ENCODE results near the gene EFNA2.

DNA sequence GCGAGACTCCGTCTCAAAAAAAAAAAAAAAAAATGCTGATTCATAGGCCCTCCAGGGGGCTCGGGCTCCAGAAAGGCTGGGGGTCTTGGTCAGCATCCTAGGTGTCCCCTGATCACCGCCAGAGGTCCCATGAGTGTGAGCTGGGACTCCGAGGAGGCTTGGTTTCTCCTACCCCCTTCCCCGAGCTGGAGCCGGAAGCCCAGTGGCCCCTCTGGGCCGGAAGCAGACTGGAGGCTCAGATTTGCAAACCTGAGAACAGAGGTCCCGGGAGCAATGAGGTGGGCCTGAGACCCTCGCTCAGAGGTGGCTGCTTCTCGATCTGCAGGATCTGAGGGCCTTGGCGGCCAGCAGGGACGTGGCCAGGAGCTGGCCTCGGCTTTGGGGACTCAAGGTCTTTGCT lies 41.5 kb downstream of the EFNA2 start:
- no peak for TF ChIP-seq ZNF274 (IDR thresholded peaks at IDR 0.05; ENCODE audit: low read depth, low read length)
- no peak for TF ChIP-seq POLR2AphosphoS5 (IDR thresholded peaks at IDR 0.05; ENCODE audit: low read depth, low read length)
- TF ChIP-seq, protein P1, sequence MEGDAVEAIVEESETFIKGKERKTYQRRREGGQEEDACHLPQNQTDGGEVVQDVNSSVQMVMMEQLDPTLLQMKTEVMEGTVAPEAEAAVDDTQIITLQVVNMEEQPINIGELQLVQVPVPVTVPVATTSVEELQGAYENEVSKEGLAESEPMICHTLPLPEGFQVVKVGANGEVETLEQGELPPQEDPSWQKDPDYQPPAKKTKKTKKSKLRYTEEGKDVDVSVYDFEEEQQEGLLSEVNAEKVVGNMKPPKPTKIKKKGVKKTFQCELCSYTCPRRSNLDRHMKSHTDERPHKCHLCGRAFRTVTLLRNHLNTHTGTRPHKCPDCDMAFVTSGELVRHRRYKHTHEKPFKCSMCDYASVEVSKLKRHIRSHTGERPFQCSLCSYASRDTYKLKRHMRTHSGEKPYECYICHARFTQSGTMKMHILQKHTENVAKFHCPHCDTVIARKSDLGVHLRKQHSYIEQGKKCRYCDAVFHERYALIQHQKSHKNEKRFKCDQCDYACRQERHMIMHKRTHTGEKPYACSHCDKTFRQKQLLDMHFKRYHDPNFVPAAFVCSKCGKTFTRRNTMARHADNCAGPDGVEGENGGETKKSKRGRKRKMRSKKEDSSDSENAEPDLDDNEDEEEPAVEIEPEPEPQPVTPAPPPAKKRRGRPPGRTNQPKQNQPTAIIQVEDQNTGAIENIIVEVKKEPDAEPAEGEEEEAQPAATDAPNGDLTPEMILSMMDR (IDR thresholded peaks at IDR 0.05 in 2 of 3, conservative IDR thresholded peaks at IDR 0.05 in 1 of 3; ENCODE audit: borderline replicate concordance in 1 of 3, insufficient read depth in 1 of 3, low read depth in 2 of 3, low read length in 2 of 3): no peak
- no peak for TF ChIP-seq POLR2A (IDR thresholded peaks at IDR 0.05; ENCODE audit: borderline replicate concordance, extremely low read depth, insufficient read depth, insufficient read length)
- no peak for TF ChIP-seq CEBPB (IDR thresholded peaks at IDR 0.05; ENCODE audit: low read depth)
- TF ChIP-seq ZFX (IDR thresholded peaks at IDR 0.05): no peak
- TF ChIP-seq, protein P2, sequence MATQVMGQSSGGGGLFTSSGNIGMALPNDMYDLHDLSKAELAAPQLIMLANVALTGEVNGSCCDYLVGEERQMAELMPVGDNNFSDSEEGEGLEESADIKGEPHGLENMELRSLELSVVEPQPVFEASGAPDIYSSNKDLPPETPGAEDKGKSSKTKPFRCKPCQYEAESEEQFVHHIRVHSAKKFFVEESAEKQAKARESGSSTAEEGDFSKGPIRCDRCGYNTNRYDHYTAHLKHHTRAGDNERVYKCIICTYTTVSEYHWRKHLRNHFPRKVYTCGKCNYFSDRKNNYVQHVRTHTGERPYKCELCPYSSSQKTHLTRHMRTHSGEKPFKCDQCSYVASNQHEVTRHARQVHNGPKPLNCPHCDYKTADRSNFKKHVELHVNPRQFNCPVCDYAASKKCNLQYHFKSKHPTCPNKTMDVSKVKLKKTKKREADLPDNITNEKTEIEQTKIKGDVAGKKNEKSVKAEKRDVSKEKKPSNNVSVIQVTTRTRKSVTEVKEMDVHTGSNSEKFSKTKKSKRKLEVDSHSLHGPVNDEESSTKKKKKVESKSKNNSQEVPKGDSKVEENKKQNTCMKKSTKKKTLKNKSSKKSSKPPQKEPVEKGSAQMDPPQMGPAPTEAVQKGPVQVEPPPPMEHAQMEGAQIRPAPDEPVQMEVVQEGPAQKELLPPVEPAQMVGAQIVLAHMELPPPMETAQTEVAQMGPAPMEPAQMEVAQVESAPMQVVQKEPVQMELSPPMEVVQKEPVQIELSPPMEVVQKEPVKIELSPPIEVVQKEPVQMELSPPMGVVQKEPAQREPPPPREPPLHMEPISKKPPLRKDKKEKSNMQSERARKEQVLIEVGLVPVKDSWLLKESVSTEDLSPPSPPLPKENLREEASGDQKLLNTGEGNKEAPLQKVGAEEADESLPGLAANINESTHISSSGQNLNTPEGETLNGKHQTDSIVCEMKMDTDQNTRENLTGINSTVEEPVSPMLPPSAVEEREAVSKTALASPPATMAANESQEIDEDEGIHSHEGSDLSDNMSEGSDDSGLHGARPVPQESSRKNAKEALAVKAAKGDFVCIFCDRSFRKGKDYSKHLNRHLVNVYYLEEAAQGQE (IDR thresholded peaks at IDR 0.05; ENCODE audit: low read depth): no peak
- TF ChIP-seq SIN3A (IDR thresholded peaks at IDR 0.05; ENCODE audit: low read depth): no peak
- TF ChIP-seq, protein P3, sequence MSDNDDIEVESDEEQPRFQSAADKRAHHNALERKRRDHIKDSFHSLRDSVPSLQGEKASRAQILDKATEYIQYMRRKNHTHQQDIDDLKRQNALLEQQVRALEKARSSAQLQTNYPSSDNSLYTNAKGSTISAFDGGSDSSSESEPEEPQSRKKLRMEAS (IDR thresholded peaks at IDR 0.05): no peak
- TF ChIP-seq TCF7L2 (IDR thresholded peaks at IDR 0.05; ENCODE audit: borderline replicate concordance, extremely low read depth, insufficient read depth, insufficient read length): no peak
- no peak for TF ChIP-seq JUND (IDR thresholded peaks at IDR 0.05)
- TF ChIP-seq RAD21 (IDR thresholded peaks at IDR 0.05; ENCODE audit: low read depth): no peak
